GM13977 (cell line): ENCODE measurements around the gene SLC13A1.

Source experiments
- DNase-seq: peaks from one replicate; pipeline ENCODE4 v3.0.0; 2012; ENCODE audit warnings: low spot score
- CTCF ChIP-seq: IDR thresholded peaks from 2 replicates; pipeline ENCODE4 v1.5.1; 2012; ENCODE audit warnings: mild to moderate bottlenecking, control low read depth; ENCODE audit not compliant: insufficient read depth; ENCODE audit errors: extremely low read depth, missing control alignments
- in situ Hi-C: fragments of 300-500 bp; cut with MboI; formaldehyde crosslinking; loops from one replicate; pipeline ENCODE4 v1.12.0; 2022; ENCODE audit warnings: low sequenced_read_pairs, low pct_unique_long_range_greater_than_20kb, mixed read lengths, inconsistent platforms; ENCODE audit not compliant: unreplicated experiment

The SLC13A1 gene

GRCh38 chr7:123184271-123184670 is 15.5 kb downstream of the SLC13A1 start:
- in situ Hi-C loops, result no loop called here
- no peak for TF ChIP-seq CTCF
- no peak for DNase-seq

GRCh38 chr7:123183431-123183830 is 16.3 kb downstream of the SLC13A1 start:
- DNase-seq, result no peak
- in situ Hi-C loops, result no loop called here
- no peak for TF ChIP-seq CTCF

- no peak for TF ChIP-seq CTCF
- no peak for DNase-seq
- in situ Hi-C loops, result no loop called here
These were observed 22.3 kb downstream of the SLC13A1 start for GRCh38 chr7:123177442-123177841.

- in situ Hi-C loops, result no loop called here
- no peak for DNase-seq
These were observed 29.2 kb downstream of the SLC13A1 start for GRCh38 chr7:123170333-123171246.

DNA sequence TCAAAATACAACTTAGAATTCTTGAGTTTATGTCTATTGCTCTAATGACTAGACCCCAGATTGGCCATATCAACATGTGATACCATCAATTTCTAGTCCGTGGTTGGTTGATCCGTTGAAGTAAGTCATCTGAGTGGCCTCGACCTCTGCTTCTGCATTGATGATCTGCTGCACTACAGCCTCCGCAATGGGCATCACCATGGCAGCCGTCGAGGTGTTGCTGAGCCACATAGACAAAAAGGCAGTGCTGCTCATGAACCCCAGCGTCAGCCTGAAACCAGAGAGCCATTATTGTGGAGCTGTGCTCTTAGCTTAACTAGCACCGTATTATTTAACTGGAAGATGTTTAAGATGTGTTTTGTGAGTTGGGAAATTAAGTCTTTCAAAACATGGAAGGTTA is 30.7 kb downstream of the SLC13A1 start:
- in situ Hi-C loops, result no loop called here

More at GRCh38 chr7:123170333-123171246, 29.2 kb downstream of the SLC13A1 start:
- TF ChIP-seq CTCF, result no peak

GRCh38 chr7:123157606-123158005 is 42.2 kb downstream of the SLC13A1 start:
- TF ChIP-seq CTCF, result no peak
- in situ Hi-C loops, result no loop called here
- DNase-seq, result no peak

More for the DNA sequence above, 30.7 kb downstream of the SLC13A1 start:
- no peak for TF ChIP-seq CTCF
- DNase-seq, result no peak
